HG03175 (cell line): ENCODE measurements around the gene GGN.
"Not testable (repeated sequence)": the region's sequence is repeated elsewhere in the genome, so short reads cannot be mapped to it uniquely, and the experiment has no call there.

Source experiments
- ATAC-seq: cut with Tn5 transposase; IDR thresholded peaks from one replicate; pipeline ENCODE4 v1.9.1; 2021; ENCODE audit warnings: mild to moderate bottlenecking, moderate library complexity; ENCODE audit not compliant: unreplicated experiment

The GGN gene

DNA sequence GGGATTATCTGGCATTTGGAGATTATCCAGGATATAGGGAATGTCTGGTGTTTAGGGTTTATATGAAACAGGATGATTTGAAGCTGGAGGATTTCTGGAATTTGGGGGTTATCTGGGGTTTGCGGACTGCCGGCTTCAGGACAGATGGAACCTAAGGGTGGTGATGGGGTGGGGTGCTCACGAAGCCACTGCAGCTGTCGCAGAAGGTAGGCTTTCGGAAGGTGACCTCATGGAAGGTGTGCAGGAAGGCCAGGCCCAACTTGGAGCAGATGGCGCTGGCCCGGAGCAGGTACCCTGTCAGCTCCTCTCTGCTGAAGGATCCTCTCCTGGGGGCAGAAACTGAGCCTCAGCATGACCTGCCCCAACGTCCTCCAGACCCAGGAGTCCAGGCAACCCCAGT is 24.7 kb upstream of the GGN start:
- no peak for ATAC-seq

DNA sequence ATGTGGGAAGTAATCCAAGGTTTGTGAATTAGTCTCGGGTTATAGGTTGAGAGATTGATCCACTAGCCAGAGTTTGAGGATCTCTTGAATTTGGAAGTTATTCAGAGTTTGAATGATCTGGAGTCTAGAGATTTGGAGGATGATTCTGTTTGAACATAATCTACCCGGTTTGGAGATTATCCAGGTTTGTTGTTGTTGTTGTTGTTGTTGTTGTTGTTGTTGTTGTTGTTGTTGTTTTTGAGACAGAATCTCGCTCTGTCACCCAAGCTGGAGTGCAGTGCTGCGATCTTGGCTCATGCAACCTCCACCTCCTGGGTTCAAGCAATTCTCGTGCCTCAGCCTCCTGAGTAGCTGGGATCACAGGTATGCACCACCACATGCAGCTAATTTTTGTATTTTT is 24.1 kb upstream of the GGN start:
- ATAC-seq: not testable (repeated sequence)

GRCh38 chr19:38411041-38411712 is 23.3 kb upstream of the GGN start:
- ATAC-seq: no peak

DNA sequence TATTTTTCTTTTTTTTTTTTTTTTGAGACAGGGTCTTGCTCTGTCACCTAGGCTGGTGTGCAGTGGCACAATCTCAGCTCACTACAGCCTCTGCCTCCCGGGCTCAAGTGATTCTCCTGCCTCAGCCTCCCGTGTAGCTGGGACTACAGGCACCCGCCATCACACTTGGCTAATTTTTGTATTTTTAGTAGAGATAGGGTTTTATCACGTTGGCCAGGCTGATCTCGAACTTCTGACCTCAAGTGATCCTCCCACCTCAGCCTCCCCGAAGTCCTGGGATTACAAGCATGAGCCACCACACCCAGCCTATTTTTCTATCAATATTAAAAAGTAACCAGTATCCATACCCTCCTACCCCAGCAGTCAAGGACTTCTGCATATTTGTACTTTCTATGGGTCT is 22.6 kb upstream of the GGN start:
- ATAC-seq: not testable (repeated sequence)

DNA sequence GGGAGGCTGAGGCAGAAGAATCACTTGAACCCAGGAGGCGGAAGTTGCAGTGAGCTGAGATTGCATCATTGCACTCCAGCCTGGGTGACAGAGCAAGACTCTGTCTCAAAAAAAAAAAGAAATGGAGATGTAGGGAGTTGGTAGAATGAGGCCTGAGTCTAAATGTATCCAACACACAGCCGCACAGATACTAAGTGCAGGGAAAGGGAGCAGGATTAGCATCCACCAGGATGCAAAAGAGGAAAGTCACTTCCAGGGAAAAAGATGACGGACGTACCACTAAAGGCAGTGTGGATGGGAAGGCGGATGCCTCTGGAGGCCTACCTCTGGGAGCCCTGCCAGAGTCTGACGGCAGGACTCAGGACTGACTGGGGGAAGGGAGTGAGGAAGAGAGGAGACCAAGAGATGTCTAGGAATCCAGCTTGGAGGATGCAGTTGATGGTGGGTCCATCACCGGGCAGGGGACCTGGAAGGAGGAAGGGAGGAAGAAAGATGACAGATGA is 21.8 kb upstream of the GGN start:
- ATAC-seq: no peak

GRCh38 chr19:38405276-38405675 is 17.4 kb upstream of the GGN start:
- ATAC-seq: no peak

GRCh38 chr19:38404858-38405257 is 17.0 kb upstream of the GGN start:
- ATAC-seq: no peak

DNA sequence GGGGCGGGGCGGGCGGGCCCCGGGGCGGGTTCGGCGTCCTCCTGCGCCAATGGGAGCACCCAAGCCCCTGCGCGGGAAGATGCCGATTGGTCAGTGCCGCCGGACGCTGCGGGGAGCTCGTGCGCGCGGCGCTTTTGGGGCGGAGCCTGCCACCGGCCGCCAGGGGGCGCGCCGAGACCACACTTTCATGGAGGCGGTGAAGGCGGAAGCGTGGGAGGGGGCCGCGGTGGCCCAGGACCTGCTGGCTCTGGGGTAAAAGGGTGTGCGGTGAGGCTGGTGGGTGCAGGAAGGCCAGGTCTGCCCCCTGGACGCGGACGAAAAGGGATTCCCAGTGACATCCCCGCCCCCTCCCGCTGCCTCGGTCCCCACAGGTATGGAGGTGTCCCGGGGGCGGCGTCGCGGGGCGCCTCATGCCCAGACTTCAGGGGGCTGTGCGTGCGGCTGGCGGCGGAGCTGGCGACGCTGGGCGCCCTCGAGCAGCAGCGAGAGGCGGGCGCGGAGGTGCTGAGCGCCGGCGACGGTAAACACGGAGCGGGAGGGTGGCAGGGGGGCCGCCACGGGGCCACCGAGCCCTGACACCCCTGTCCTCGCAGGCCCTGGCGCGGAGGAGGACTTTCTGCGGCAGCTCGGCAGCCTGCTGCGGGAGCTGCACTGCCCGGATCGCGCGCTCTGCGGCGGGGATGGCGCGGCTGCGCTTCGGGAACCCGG is 15.3 kb upstream of the GGN start, which contains the start of gene FAM98C:
Gene FAM98C, plus strand, starts transcription at position 127 of the 708 bp plus-strand sequence. Its CDS starts 61 bp downstream, at position 188.
- ATAC-seq: peak; percentile 91

DNA sequence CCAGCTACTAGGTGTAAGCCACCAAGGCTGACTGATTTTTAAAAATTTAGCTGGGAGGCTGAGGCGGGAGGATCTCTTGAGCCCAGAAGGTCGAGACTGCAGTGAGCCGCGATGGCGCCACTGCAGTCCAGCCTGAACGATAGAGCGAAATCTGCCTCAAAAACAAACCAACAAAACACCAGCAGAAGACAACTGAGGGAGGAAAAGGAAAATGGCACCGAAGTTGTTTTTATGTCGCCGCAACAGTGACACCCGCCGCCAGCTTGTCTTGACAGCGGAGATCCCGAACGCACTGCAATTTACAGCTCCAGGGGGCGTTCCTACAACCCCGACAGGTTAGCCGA is 14.8 kb upstream of the GGN start:
- ATAC-seq: no peak

DNA sequence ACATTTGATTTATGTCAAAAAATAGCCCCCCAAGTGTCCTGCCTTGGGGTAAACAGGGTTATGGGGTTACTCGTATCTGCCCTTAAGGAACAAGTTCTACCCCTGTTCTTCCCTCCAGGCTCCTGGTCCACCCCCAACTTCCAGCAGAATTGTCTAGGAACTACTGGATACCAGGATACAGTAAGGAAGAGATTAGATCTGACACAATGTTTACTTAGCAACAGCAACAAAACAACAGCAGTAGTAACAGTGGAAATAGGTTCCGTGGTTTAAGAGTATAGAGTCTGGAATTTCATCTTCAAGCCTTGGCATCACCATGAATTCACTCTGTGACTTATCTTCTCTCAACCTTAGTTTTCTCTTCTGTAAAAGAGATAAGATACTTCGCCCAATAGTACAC is 13.3 kb upstream of the GGN start:
- ATAC-seq: no peak

DNA sequence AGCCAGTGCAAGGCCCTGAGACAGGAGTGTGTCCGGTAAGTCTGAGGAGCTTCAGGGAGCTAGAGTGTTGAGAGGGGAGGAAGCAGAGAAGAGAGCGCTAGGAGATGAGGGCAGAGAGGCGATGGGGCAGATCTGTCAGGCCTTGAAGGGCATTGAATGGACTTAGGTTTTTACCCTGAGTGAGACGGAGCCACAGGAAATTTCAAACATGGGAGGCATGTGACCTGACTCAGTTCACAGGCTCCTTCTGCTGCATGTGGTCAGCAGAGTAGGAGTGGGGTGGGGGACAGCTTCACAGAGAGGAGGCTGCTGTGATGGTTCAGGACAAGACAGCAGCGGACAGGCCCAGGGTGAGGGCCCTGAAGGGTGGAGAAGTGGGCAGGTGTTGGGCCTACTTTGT is 12.5 kb upstream of the GGN start:
- no peak for ATAC-seq

- ATAC-seq: no peak
Measured at GRCh38 chr19:38399537-38399936, 11.7 kb upstream of the GGN start.

DNA sequence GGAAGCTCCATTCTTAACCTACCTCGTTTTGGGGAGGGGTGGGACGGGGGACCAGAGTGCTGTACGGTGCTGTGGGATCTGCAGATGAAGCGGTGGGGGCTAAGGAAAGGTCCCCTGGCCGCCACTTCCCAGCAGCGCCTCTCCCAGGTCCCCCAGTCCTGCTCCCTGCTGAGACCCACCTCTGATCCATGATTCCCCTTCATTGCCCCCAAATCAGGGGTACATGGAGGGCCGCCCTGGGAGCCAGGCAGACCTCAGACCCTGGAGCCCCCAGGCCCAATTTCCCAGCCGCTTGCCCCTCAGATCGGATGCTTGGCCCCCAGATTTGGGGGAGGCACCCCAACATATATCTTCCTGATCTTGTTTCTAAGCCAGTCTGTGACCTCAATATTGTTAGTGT is 11.2 kb upstream of the GGN start:
- ATAC-seq: no peak

GRCh38 chr19:38395381-38396114 is 7.7 kb upstream of the GGN start:
- no peak for ATAC-seq

DNA sequence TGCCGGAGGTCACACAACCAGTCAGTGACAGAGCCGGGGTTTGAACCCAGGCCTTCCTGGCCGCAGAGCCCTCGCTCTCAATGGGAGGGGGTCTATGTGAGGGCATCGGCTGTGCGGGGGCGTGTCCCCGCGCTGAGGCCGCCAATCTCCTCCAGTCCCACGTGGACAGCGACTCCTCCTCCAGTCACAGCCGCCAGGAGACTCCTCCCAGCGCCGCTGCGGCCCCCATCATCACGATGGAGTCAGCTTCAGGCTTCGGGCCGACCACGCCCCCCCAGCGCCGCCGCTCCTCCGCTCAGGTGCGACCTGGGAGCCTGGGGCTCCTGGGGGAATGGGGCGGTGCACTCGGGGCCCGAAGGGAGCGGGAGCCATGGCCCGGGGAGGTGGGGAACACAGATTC is 6.7 kb upstream of the GGN start:
- no peak for ATAC-seq

DNA sequence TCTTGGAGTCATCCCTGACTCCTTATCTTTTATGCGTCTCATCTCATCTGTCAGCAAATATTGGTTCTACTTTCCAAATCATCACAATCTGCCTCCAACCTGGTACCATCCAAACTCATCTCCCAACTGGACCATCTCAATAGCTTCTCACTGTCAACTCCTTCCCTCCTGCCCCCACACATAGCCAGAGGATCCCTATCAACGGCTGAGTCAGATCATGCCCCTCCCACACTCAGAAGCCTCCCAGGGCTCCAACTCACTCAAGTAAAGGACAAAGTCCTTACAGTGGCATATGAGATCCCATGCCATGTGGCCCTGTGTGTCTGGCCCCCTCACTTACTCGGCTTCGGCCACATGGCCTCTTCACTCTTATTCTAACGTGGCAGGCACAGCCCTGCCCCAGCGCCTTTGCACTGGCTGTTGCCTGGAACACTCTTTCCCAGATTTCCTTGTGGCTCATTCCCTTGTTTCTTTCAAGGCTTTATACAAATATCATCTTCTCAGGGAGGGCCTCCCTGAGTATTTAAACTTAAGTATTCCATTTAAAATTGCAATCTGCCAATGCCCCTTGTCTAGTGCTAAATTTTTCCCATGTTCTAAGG is 5.0 kb upstream of the GGN start:
- no peak for ATAC-seq

DNA sequence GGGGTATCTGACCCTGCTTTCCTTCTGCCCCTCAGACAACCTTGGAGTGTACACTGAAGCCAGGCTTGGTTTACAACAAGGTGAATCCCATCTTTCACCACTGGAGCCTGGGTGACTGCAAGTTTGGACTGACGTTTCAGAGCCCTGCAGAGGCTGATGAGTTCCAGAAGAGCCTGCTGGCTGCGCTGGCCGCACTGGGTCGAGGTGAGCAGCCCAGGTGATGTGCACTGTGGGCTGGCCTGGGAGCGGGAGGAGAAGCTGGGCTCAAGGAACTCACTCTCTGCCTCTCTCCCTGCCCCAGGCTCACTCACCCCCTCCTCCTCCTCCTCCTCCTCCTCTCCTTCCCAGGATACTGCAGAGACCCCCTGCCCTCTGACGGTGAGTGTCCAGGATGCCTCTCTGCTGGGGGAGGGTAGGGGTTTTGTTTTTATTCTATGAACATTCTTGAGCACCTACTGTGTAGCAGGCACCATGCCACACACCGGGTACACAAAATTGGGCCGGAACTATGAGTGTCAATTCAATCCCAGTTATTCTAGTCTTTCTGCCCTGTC is 4.2 kb upstream of the GGN start:
- ATAC-seq: no peak

DNA sequence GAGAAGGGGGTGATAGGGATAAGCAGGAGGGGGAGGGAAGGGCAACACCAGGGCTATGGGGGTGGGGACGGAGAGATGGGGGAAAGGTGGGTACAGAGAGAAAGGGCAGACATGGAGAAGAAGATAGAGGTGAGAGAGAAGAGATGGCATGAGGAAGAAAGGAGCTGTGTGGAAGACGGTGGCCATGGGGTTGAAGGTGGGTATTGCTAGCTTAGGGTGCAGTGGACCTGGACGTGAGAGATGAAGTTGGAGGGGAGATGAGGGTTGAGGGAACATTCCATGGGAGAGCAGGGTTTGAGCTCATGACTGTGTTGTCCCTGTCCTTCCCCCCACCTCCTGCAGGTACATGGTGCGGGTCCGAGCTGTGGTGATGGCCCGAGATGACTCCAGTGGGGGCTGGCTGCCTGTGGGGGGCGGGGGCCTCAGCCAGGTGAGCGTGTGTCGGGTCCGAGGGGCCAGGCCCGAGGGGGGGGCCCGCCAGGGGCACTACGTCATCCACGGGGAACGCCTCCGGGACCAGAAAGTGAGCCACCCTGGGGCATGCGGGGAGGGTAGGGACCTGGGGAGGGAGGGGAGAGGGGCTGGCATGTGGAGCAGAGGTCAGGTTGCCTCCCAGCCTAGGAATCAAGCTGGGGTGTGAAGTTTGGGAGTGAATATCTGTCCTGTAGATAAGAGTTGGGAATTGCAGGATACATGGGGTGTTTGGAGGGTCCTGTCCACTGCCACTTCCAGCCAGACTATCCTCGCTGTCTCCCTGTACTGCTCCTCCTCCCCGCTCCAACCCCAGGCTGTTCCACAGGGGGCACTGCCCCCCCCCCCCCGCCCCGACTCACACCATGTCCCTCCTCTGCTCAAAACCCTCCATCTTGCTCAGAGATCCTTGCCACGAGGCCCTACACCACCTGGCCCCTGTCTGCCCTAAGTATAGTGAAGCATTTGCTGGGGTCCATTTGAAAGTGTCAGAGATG is 2.4 kb upstream of the GGN start:
- no peak for ATAC-seq

GRCh38 chr19:38389101-38389925 is 1.5 kb upstream of the GGN start:
- ATAC-seq: no peak
